HG03432 (cell line): Measurements from ENCODE around the gene NTRK2.
A peak's percentile ranks its signal among the peaks of the same experiment; 100 is the strongest.

Experiments used
- ATAC-seq: cut with Tn5 transposase; IDR thresholded peaks from one replicate; pipeline ENCODE4 v1.9.1; 2021; ENCODE audit warnings: mild to moderate bottlenecking, moderate library complexity; ENCODE audit not compliant: unreplicated experiment

NTRK2 gene

GRCh38 chr9:84778570-84778969 is 109.0 kb downstream of the NTRK2 start:
- ATAC-seq = no peak

- ATAC-seq = no peak
Measured at GRCh38 chr9:84779883-84780282, 110.4 kb downstream of the NTRK2 start.

- ATAC-seq = peak; percentile 65
Measured at GRCh38 chr9:84780385-84780784, 110.9 kb downstream of the NTRK2 start.

- ATAC-seq = no peak
Measured at GRCh38 chr9:84781458-84781857, 111.9 kb downstream of the NTRK2 start.

- no peak for ATAC-seq
Measured at GRCh38 chr9:84781931-84782866, 112.7 kb downstream of the NTRK2 start.

GRCh38 chr9:84785792-84786547 is 116.4 kb downstream of the NTRK2 start:
- ATAC-seq = no peak

GRCh38 chr9:84788803-84789462 is 119.4 kb downstream of the NTRK2 start:
- no peak for ATAC-seq

- no peak for ATAC-seq
Measured at GRCh38 chr9:84789463-84789830, 119.9 kb downstream of the NTRK2 start.

- no peak for ATAC-seq
Measured at GRCh38 chr9:84791643-84792042, 122.1 kb downstream of the NTRK2 start.

- ATAC-seq = no peak
Measured at GRCh38 chr9:84793251-84793650, 123.7 kb downstream of the NTRK2 start.

- ATAC-seq = no peak
Measured at GRCh38 chr9:84794981-84795637, 125.6 kb downstream of the NTRK2 start.

GRCh38 chr9:84796404-84796803 is 126.9 kb downstream of the NTRK2 start:
- ATAC-seq = no peak

GRCh38 chr9:84799251-84799650 is 129.7 kb downstream of the NTRK2 start:
- ATAC-seq = no peak

GRCh38 chr9:84804951-84805694 is 135.6 kb downstream of the NTRK2 start:
- no peak for ATAC-seq

GRCh38 chr9:84807431-84807830 is 137.9 kb downstream of the NTRK2 start:
- no peak for ATAC-seq

- ATAC-seq = no peak
Measured at GRCh38 chr9:84807870-84808390, 138.4 kb downstream of the NTRK2 start.

- no peak for ATAC-seq
Measured at GRCh38 chr9:84808416-84808815, 138.9 kb downstream of the NTRK2 start.

GRCh38 chr9:84811072-84811750 is 141.7 kb downstream of the NTRK2 start:
- ATAC-seq = no peak

- no peak for ATAC-seq
Measured at GRCh38 chr9:84811751-84812074, 142.2 kb downstream of the NTRK2 start.

- ATAC-seq = no peak
Measured at GRCh38 chr9:84812355-84812754, 142.8 kb downstream of the NTRK2 start.
